DMS114 treated with DMSO at 0.1 percent for 48 hours (cell line): ENCODE results near the gene BARHL1.

Experiments
- DNase-seq: peaks from one replicate; lab custom pipeline; 2025; ENCODE audit not compliant: unreplicated experiment; lab: John Stamatoyannopoulos, UW

BARHL1 gene

GRCh38 chr9:132610661-132611060, 28.3 kb downstream of the BARHL1 start:
- DNase-seq, result peak; percentile 4

- DNase-seq, result no peak
Measured at GRCh38 chr9:132614324-132614723, 31.9 kb downstream of the BARHL1 start.

GRCh38 chr9:132615774-132616173, 33.4 kb downstream of the BARHL1 start:
- DNase-seq, result no peak

DNA sequence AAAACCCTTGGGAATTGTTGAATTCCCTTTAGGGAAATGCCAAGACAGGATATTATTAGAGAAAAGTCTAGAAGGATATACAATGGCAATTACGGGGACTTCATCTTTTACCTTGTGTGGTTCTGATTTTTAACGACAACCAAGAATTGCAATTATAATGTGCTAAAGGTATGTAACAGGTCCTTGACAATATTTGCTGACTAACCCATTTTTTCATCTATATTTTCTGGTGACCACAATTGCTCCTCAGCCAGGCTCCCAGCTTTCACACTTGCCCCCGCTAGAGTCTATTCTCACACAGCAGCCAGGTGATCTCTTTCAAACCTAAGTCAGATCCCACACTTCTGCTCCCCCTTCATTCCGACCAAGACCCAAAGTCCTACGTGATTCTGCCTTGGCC, 34.3 kb downstream of the BARHL1 start:
- DNase-seq, result no peak

- DNase-seq, result no peak
Measured at GRCh38 chr9:132622159-132622558, 39.8 kb downstream of the BARHL1 start.

DNA sequence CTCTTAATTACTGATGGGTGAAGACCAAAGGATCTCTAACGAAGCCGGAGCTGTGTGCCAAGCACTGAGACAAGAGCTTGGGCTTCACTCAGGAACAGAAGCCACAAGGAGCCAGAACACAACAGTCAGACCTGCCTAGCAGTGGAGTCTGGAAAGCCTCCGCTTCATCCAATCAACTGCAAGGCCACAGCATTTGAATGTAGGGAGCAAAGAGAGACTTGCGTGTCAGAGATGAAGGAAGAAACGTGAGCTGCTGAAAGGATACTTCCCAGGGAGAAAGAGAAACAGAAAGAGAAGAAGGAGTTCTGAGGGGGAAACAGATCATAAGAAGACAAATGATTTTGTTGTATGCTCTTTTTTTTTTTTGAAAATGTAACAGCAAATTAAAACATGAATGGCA, 43.9 kb downstream of the BARHL1 start:
- DNase-seq, result no peak

DNA sequence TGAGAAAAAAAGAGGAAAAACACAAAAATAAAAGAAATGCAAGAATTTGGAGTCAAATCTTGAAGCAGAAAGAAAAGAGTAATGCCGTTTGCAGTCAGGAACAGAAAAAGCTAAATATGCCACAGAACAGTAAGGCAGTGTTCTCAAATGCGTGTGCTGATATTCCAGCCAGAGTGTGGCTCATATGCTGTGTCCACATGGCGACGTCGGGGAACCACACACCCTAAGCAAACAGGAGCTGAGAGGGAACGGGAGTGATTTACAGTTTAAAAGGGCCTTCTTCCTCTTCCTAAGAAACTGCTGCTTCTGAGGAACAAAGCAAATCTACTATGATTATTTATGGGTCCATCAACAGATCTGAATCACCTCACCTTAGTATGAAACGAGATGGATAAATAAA, 44.7 kb downstream of the BARHL1 start:
- DNase-seq, result no peak

- DNase-seq, result no peak
Measured at GRCh38 chr9:132627594-132627993, 45.2 kb downstream of the BARHL1 start.

- no peak for DNase-seq
Measured at GRCh38 chr9:132628746-132629145, 46.3 kb downstream of the BARHL1 start.

- DNase-seq, result no peak
Measured at GRCh38 chr9:132630116-132630515, 47.7 kb downstream of the BARHL1 start.

DNA sequence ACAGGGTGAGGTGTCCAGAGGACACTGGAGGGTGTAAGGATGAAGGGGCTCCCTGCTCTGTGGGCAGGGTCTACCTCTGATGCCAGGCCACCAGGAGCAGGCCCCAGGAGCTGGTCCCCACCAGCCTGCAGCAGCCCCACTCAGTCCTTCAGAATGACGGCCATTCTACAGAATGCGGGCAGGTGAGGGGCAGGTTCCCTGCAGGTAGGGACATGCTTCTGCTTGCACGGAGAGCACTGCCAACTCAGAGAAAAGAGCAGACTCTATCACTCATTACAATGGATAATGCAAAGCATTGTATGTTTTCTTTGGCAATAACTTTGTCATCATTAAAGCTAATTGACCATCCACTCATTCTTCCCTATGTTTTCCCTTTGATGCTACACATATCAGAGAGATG, 48.4 kb downstream of the BARHL1 start:
- DNase-seq, result no peak

DNA sequence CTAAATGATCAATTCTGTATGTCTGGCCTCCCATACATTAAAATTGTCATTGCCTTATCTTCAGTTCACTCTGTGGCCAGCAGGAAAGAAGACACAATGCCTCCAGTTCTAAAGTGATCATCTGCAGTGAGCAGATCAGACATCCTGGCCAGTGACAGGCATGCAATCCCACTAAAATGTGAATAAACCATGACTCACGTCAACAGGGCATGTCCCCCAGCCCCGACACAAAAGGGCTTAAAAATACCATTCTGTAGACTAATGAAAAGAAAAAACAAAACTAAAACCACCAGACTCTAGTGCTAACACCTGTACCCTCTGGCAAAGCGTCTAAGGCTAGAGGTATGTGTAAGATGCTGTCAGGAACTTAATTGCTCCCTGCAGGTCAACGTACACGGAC, 48.9 kb downstream of the BARHL1 start:
- DNase-seq, result no peak

GRCh38 chr9:132631685-132632084, 49.3 kb downstream of the BARHL1 start:
- DNase-seq, result no peak

- DNase-seq, result no peak
Measured at GRCh38 chr9:132632413-132633129, 50.2 kb downstream of the BARHL1 start.

DNA sequence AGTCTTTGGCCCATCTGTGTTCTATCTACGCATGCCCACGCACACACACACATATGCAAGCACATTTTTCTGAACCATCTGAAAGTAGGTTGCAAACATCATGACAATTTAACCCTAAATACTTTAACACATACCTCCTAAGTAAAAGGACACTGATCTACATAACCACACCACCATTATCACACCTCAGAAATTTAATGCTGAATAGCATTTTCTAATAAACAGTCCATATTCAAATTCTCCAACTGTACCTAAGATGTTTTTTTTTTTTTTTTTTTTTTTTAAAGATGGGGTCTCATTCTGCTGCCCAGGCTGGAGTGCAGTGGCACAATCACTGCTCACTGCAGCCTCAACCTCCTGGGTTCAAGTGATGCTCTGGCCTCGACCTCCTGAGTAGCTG, 51.9 kb downstream of the BARHL1 start:
- no peak for DNase-seq

DNA sequence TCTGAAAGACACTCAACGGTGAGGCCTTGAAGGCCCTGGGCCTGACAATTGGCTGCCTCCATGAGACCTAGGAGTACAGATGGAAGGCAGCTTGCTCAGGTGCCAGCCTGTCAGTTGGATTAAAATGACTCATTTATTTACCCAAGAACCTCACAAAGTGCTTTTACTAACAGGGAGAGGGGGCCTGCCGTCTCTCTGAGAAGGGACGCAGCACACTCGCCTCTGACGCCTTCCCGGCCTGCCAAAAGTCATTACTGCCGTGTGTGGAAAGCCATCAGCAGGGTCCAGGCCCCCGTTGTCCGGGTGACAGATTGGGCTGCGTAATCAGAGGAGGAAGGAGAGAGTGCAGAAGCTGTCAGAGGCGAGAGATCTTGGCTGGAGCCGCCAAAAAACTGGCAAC, 54.9 kb downstream of the BARHL1 start:
- no peak for DNase-seq

DNA sequence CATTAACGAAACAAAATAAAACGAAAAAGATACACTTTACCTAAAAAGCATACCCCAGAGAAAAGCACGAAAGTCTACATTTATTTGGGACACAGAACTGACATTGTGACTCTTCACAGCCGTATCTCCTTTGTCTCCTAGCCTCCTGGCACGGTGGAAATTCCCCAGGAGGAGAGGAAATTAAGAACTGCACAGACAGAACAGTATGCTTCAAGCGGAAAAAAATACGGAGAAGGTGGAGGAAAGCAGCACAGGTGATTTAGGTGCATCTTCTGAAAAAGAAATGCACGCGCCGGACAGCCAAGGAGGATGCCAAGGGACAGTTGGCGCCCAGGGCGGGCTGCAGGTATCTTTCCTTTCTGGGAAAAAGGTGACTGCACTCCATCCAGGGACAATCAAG, 55.4 kb downstream of the BARHL1 start:
- DNase-seq, result no peak

GRCh38 chr9:132638240-132638639, 55.8 kb downstream of the BARHL1 start:
- no peak for DNase-seq

DNA sequence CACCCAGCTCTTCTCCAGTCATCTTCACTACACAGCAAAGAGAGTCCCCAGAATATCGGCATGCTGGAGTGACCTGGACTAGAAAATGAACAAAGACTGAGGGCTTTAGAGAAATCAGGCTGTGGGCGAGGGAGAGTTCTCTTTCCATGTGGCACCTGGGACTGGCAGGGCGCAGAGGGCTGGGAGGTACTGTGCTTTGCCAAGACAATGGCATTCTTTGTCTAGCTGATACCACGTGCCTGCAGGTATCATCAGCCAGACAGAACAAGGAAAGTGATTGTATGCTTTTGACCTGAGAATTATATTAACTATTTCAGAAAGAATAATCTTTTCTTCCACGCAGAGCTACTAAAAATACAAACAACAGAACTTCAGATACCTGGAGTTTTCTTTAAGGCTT, 56.9 kb downstream of the BARHL1 start:
- no peak for DNase-seq
